GM21619 (cell line): ENCODE results near the gene TPT1.
"Not testable (repeated sequence)": the region's sequence is repeated elsewhere in the genome, so short reads cannot be mapped to it uniquely, and the experiment has no call there.

Experiments used
- ATAC-seq: cut with Tn5 transposase; IDR thresholded peaks from one replicate; pipeline ENCODE4 v1.9.1; 2021; ENCODE audit not compliant: unreplicated experiment

The TPT1 gene

DNA sequence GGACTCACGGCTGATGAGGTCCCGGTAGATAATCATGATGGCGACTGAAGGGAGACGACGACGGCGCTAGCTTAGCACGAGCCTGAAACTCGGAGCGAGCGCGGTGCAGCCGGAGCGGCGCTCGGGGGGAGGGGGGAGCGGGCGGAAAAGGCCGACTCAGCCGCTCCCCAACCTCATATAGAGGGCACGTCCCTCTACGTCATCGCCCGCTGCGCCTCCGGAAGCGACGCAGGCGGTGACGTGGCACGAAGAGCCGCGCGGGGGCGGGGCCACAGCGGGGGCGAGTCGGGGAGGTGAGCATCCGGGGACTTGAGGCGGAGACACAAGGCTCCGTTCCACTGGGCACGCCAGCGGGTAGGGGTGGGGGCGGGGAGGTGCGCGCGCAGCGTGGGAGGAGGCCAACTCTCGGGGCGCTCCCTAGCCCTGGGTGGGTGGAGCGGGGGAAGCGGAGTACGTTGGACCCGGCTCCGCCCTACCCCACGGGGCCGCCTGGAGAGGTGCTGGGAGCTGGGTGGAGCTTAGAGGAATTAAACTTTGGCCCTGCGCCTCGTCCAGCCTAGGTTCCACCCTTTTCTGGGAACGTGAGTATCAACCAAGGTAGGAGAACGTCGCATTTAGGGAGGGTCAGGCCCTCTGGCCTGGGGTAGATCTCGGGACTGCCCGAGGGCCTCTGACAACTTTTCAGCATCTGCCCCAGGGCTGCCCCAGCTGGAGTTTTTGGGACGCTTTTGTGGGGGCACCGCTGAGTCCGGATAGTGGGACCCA is at the start of gene TPT1:
Gene TPT1 (minus strand): TSS at position 150 of the 765 bp plus-strand sequence. CDS start 114 bp downstream, at position 36.
- ATAC-seq, result peak; percentile 83

DNA sequence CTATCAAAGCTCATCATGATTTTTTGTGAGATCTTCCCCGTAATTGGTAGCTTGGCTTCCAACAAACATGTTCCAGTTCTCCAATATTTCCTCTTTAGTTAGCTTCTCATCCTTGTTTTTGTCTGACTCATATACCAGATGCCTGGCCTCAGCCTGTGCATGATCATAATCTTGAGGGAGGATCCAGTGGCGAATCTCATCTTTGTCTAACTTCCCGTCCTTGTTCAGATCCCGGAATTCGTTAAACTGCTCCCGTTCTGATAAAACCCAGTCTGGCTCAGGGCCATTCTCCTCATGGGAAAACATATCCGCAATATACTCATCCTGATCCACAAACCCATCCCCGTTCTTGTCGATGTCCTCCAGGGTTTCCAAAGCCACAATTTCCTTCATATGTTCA is 49.4 kb upstream of the TPT1 start:
- ATAC-seq, result not testable (repeated sequence)

DNA sequence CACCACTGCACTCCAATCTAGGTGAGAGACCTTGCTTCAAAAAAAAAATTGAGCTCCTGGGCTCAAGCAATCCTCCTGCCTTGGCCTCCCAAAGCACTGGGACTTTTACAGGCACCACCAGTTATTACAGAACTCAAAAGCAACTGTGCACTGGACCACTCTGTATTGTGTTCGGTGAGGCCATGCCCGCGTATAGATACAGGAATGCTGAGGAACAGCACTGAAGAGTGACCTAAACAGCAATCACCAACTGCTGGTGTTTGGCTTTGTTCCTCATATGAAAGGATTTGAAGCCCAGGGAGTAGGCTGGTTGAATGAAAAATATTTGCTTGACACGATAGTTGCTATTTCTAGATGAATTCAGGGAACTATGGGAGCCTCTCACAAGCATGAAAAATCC is 47.7 kb upstream of the TPT1 start:
- ATAC-seq, result no peak

DNA sequence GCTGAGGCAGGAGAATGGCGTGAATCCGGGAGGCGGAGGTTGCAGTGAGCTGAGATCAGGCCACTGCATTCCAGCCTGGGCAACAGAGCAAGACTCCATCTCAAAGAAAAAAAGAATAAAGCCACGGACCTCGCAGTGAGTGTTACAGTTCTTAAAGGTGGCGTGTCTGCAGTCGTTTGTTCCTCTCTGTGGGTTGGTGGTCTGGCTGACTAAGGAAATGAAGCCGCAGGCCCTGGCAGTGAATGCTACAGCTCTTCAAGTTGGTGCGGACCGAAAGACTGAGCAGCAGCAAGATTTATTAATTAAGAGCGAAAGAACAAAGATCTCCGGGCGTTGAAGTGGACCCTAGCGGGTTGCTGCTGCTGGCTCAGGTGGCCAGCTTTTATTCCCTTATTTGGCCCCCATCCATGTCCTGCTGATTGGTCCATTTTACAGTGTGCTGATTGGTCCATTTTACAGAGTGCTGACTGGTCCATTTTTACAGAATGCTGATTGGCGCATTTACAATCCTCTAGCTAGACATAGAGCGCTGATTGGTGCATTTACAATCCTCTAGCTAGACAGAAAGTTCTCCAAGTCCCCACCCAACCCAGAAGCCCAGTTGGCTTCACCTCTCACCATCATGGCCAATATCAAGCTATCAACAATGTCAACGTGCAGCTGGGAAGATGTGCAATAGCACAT is 46.1 kb upstream of the TPT1 start:
- ATAC-seq, result not testable (repeated sequence)

DNA sequence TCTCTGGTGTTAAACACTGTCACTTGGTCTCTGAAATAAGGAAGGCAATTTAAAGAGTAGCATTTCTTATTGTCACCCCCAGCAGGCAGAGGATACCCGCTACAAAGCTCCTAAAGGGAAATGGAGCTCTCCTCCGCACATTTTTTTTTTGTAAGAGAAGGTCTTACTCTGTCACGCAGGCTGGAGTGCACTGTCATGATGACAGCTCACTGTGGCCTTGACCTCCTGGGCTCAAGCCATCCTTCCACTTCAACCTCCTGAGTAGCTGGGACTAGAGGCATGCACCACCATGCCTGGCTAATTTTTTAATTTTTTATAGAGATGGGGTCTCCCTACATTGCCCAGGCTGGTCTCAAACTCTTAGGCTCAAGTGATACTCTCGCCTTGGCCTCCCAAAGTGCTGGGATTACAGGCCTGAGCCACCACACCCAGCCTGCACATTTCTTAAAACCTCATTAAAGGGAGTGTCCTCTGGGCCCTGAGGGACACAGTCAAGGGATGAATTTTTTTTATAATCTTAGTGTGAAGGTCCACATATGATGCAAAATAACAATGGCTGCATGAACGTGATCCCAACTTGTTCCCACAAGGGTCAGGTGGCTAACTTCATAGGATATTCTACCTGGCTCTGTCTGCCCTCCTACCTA is 45.0 kb upstream of the TPT1 start:
- no peak for ATAC-seq

DNA sequence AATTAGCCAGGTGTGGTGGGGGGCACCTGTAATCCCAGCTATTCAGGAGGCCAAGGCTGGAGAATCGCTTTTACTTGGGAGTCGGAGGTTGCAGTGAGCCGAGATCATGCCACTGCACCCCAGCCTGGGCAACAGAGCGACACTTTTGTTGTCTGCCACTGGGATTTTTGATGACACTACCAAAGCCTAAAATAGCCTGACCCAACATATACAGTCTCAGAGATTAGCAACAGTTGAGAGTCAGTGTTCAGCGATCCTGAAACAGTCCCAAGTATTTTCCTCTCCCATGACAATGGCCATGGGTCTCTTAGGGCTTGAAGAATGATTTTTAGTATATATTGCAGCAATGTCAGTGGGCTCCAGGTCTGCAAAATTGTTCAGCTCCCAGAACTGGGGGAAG is 44.3 kb upstream of the TPT1 start:
- ATAC-seq, result no peak

DNA sequence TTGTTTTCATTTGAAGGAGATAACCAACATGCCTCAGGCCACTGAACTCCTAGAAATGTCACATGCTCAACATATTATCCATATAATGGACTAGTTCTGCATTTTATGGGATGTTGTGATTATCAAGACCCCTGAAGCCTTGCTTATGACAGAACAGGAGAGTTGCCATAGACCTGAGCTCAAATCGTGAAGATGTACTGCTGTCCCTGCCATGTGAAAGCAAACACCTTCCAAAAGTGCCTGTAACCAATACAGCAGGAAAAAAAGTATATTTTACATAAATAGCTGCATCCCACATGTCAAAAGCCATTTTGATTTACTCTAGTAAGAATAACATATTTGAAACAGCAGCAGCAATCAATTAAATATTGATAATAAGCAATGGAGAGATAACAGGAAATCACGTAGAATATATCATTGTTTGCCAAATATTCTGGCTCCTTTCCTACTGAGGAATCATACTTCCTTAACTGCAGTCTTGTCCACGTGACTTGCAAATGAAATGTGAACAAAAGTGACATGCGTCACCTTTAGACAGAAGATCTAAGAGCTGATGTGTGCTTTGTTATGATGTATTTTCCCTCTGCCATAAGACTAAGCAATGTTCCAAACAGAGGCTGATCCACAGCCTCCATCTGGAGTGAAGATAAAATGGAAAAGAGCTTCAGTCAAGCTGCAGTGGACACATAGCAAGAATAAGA is 43.6 kb upstream of the TPT1 start:
- no peak for ATAC-seq

DNA sequence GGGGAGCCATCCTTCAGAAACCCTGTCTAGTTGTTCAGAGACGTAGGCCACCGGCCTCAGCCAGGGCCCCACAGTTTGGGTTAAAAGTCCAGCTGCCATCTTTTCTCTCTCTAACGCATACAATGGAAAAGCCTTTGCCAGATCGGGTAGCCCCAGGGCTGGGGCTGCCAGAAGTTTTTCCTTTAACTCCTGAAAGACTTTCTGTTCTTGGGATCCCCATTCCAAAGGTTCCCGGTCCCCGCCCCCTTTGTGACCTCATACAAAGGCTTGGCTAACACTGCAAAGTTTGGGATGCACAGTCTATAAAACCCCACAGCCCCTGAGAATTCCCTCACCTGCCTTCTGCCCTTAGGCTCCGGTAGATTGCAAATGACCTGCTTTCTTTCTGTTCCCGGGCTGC is 41.8 kb upstream of the TPT1 start:
- not testable (repeated sequence) for ATAC-seq

DNA sequence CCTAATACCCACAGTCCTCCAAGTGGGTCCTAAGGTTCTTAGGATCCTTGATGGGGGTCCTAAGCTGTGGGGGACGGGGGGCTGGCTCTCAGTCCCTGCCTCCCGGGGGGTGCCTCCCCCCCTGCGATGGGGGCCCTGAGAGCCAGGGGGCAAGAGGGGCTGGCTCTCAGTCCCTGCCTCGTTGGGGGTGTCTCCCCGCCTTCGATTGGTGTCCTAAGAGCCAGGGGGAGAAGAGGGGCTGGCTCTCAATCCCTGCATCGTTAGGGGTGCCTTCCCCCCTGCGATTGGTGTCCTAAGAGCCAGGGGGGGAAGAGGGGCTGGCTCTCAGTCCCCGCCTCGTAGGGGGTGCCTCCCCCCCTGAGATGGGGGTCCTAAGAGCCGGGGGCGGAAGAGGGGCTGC is 40.2 kb upstream of the TPT1 start:
- ATAC-seq, result no peak

DNA sequence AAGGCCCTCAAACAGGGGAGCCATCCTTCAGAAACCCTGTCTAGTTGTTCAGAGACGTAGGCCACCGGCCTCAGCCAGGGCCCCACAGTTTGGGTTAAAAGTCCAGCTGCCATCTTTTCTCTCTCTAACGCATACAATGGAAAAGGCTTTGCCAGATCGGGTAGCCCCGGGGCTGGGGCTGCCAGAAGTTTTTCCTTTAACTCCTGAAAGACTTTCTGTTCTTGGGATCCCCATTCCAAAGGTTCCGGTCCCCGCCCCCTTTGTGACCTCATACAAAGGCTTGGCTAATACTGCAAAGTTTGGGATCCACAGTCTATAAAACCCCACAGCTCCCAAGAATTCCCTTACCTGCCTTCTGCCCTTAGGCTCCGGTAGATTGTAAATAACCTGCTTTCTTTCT is 39.7 kb upstream of the TPT1 start:
- ATAC-seq, result not testable (repeated sequence)

DNA sequence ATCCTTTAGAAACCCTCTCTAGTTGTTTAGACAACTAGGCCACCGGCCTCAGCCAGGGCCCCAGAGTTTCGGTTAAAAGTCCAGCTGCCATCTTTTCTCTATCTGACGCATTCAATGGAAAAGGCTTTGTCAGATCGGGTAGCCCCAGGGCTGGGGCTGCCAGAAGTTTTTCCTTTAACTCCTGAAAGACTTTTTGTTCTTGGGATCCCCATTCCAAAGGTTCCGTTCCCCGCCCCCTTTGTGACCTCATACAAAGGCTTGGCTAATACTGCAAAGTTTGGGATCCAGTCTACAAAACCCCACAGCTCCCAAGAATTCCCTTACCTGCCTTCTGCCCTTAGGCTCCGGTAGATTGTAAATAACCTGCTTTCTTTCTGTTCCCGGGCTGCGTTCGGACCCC is 38.5 kb upstream of the TPT1 start:
- not testable (repeated sequence) for ATAC-seq

DNA sequence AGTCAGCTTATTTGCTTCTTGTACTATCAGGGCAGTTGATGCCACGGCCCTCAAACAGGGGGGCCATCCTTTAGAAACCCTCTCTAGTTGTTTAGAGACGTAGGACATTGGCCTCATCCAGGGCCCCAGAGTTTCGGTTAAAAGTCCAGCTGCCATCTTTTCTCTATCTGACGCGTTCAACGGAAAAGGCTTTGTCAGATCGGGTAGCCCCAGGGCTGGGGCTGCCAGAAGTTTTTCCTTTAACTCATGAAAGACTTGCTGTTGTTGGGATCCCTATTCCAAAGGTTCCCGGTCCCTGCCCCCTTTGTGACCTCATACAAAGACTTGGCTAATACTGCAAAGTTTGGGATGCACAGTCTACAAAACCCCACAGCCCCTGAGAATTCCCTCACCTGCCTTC is 37.8 kb upstream of the TPT1 start:
- not testable (repeated sequence) for ATAC-seq

DNA sequence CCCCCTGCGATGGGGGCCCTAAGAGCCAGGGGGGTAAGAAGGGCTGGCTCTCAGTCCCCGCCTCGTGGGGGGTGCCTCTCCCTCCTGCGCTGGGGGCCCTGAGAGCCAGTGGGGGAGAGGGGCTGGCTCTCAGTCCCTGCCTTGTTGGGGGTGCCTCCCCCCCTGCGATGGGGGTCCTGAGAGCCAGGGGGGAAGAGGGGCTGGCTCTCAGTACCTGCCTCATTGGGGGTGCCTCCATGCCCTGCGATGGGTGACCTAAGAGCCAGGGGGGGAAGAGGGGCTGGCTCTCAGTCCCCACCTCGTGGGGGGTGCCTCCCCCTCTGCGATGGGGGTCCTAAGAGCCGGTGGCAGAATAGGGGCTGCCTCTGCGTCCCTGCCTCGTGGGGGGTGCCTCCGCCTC is 36.3 kb upstream of the TPT1 start:
- ATAC-seq, result not testable (repeated sequence)

DNA sequence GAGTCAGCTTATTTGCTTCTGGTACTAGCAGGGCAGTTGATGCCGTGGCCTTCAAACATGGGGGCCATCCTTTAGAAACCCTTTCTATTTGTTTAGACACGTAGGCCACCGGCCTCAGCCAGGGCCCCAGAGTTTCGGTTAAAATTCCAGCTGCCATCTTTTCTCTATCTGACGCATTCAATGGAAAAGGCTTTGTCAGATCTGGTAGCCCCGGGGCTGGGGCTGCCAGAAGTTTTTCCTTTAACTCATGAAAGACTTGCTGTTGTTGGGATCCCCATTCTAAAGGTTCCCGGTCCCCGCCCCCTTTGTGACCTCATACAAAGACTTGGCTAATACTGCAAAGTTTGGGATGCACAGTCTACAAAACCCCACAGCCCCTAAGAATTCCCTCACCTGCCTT is 35.7 kb upstream of the TPT1 start:
- not testable (repeated sequence) for ATAC-seq

DNA sequence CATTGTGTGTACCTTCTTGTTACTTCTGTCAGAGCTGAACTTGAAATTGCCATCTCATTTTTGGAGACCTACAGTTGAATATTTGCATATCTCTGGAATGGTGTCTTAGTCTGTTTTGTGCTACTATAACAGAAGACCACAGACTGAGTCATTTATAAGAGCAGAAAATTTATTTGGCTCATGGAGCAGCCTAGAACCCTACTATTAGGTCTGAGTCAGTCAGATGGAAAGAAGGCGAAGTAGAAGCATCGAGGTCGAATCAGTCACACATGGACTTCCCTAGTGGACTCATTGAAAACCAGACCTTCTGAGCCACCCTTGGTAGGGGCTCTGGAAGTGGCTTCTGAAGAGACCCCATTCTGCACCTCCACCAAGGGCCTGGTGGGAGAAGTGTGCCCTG is 33.9 kb upstream of the TPT1 start:
- ATAC-seq, result no peak

DNA sequence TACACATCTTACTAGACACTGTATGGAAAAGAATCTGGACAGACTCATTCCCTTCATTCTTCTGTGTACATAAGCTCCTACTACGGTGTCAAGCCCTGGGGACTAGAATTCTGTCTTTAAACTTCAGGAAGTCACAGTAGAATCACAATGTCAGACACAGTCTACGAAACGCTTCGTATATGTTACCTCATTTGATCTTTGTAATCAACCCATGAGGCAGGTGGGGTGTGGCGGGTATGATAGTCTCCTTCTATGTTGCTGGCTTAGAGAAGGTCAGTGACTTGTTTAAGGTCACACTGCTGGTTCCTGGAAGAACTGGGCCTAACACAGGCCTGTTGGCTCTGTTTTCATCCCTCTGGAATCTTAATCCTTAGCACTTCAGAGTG is 32.2 kb upstream of the TPT1 start:
- ATAC-seq, result no peak

DNA sequence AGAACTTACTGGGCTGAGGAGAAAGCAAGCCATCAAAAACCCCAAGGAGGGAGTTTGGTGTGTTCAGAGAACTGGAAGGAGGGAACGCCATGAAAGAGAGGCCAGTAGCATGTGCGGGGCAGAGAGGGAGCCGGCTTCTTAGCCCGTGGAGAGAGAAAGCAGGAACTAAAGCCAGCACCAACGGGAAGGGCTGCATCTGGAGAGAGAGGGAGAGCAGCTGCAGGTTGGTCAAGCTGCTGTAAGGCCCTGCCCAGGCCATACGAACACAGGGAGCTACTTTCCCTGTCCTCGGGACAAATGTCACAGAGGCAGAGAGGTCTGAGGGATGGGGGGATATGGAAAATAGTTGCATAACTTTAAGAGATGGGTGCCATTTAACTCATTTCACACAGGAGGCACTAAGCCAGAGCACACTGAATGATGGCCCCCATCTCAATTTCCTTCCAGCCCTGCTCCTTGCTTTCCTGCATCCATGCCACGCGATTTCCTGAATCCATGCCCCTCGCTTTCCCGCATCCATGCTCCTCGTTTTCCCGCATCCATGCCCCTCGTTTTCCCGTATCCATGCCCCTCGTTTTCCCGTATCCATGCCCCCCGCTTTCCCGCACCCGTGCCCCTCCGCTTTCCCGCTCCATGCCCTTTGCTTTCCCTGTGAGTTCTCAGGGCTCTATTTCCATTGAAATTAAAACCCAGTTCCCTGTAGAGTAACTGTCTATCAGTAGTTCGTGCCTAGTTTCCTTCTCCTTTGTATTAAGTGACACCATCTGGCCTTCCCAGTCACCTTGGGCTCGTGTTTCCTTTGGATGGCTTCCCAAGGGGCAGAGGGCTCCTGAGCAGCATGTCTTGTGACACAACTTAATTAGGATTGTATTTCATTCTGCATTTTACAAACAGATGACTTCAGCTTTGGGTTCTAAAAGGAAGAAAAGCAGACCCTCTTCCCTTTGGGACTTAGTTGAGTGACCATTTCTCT is 31.5 kb upstream of the TPT1 start:
- no peak for ATAC-seq

DNA sequence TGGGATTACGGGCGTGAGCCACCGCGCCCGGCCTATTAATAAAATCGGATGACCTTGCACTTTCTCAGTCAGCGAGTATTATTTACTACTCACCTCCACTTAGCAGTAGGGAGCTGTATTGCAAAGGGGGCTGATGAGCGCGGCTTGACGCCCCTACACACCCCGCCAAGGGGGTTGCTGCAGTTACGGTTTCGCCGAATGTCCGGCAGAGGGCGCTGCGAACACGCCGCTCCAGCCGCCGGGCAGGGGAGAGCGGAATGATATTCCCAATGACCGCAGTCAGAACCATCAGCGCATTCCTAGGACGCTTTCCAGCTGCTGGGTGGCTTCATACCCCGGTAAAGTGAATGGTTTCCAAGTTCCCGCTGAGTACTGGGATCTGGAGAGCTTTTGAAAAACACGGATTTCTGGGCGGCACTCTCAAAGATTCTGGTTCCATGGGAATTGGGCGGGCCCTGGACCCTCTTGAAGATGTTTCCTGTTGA is 30.0 kb upstream of the TPT1 start:
- no peak for ATAC-seq

DNA sequence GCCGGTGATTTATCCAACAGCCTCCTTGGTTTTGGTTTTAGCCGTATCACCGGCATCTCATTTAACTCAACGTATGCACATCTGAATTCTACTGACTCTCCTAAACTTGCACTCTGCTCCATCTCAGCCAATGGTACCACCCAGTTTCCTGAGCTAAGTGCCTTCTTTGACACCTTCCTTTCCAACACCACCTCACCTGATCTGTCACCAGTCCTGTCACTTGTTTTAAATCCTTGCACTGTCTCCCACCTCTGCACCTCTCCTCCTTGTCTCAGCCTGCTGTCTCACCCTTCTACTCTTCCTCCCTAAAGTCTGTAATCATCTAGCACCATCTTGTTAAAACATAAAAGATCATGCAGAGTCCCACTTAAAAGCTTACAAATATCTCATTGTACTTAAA is 28.1 kb upstream of the TPT1 start:
- ATAC-seq, result no peak

DNA sequence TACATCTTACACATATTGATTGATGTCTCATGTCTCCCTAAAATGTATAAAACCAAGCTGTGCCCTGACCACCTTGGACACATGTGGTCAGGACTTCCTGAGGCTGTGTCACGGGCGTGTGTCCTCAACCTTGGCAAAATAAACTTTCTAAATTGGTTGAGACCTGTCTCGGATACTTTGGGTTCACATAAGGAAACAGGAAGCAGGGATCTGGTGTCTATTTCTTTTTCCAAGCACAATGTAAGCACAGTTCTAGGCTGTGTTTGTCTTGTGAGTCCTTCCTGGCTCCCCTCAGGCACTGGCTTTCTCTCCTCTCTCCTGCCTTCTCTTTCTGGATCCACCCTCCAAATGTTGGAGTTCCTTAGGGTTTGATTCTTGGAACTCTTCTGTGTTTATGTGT is 27.6 kb upstream of the TPT1 start:
- no peak for ATAC-seq
